SU-DHL-6 (cell line): Measurements from ENCODE around the gene COL10A1.

Source experiments
- CTCF ChIP-seq: fragments of 200-600 bp; sonication (generic); IDR thresholded peaks from one replicate; pipeline ENCODE4 v1.5.1; 2017; ENCODE audit warnings: antibody characterized with exemption, mild to moderate bottlenecking, low read length, moderate library complexity; ENCODE audit not compliant: insufficient read depth, poor library complexity, severe bottlenecking
- EZH2phosphoT487 ChIP-seq: fragments of 200-600 bp; sonication (generic), shearing (Covaris generic); conservative IDR thresholded peaks from 2 replicates; pipeline ENCODE4 v1.6.1; 2018; ENCODE audit warnings: mild to moderate bottlenecking, antibody characterized with exemption, low read length, moderate library complexity, mixed read lengths

- TF ChIP-seq CTCF (no peak), EZH2phosphoT487 (no peak)
Observed at GRCh38 chr6:116070101-116070500, 55.8 kb downstream of the COL10A1 start.
